NB4 (cell line): ENCODE data around the gene MARK1.

Source experiments
- POLR2A ChIP-seq: IDR thresholded peaks from 2 replicates; pipeline ENCODE4 v1.6.1; 2011; ENCODE audit warnings: mild to moderate bottlenecking; ENCODE audit not compliant: insufficient read length; ENCODE audit errors: extremely low read depth
- TF ChIP-seq, protein P1 (sequence below): IDR thresholded peaks from one replicate; pipeline ENCODE4 v1.5.1; 2012; ENCODE audit warnings: low read depth, low read length
- TF ChIP-seq, protein P2 (sequence below): IDR thresholded peaks from 2 replicates; pipeline ENCODE4 v1.6.1; 2011; ENCODE audit warnings: low read depth, low read length

DNA sequence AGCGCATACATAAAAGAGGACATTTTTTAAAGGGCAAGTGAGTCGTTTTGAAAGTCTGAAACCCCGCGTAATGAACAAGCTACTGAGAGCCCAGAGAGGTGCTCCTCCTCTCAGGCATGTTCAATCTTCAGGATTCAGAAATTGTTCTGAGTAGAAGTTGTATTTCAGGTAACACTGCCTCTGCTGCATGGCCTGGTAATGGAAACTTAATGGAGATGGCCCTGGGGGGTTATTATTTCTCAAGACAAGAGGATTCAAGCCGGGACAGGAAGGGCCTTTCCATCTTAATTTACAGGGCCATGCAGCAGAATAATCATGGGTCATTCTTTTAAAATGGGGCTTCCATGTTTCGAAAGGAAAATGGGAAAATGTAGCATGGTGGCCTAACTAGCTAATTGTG, 42.1 kb upstream of the MARK1 start:
- TF ChIP-seq, protein P1, sequence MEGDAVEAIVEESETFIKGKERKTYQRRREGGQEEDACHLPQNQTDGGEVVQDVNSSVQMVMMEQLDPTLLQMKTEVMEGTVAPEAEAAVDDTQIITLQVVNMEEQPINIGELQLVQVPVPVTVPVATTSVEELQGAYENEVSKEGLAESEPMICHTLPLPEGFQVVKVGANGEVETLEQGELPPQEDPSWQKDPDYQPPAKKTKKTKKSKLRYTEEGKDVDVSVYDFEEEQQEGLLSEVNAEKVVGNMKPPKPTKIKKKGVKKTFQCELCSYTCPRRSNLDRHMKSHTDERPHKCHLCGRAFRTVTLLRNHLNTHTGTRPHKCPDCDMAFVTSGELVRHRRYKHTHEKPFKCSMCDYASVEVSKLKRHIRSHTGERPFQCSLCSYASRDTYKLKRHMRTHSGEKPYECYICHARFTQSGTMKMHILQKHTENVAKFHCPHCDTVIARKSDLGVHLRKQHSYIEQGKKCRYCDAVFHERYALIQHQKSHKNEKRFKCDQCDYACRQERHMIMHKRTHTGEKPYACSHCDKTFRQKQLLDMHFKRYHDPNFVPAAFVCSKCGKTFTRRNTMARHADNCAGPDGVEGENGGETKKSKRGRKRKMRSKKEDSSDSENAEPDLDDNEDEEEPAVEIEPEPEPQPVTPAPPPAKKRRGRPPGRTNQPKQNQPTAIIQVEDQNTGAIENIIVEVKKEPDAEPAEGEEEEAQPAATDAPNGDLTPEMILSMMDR = no peak
- no peak for TF ChIP-seq POLR2A
- TF ChIP-seq, protein P2, sequence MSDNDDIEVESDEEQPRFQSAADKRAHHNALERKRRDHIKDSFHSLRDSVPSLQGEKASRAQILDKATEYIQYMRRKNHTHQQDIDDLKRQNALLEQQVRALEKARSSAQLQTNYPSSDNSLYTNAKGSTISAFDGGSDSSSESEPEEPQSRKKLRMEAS = no peak
